Kidney tubule cell (primary cell): Measurements from ENCODE around the gene KRT86.

Source experiments
- DNase-seq: peaks from one replicate; pipeline ENCODE4 v3.0.0-alpha.2; 2018; ENCODE audit warnings: low spot score

The KRT86 gene

DNA sequence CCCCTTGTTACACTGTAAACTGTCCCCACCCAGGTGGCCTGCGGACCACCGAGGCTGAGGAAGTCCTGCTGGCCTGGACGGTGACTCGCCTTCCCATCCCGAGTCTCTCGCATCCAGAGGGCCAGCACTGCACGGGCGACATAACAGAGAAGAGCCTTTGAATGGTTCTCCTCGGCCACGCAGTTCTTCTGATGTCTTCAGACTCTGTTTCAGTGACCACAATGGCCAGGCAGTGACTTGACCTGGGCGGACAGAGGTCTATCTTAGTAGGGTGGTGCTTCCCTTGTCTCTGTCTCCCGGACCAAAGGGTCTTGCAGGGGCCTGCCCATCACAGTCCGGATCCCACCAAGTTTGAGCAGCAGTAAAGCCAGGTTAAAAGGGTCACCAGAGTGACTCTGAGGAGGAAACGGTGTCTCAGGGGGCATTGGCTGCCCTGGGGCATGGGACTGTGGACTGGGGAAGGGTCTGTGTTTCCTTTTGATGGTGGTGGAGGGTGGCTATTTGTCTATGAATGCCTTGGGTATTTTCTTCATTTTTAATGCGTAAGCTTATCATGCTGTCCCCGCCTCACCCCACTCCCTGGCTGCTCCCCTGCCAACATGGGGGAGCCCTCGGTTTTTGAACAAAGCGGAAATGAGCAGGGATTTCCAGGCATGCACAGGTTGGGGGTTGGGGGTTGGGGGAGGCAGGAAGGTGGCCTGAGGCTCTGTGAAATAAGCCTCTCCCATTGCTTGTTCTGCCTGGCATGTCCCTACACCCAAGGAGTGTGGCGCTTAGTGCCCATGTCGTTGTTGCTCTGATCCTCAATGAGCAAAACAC, 82.5 kb downstream of the KRT86 start:
- DNase-seq = no peak
